T-helper 9 cell (primary cell): ENCODE data around the gene EFNA2.

ENCODE experiments used
- DNase-seq: peaks from one replicate; pipeline ENCODE4 v3.0.0-alpha.2; 2020

The EFNA2 gene

DNA sequence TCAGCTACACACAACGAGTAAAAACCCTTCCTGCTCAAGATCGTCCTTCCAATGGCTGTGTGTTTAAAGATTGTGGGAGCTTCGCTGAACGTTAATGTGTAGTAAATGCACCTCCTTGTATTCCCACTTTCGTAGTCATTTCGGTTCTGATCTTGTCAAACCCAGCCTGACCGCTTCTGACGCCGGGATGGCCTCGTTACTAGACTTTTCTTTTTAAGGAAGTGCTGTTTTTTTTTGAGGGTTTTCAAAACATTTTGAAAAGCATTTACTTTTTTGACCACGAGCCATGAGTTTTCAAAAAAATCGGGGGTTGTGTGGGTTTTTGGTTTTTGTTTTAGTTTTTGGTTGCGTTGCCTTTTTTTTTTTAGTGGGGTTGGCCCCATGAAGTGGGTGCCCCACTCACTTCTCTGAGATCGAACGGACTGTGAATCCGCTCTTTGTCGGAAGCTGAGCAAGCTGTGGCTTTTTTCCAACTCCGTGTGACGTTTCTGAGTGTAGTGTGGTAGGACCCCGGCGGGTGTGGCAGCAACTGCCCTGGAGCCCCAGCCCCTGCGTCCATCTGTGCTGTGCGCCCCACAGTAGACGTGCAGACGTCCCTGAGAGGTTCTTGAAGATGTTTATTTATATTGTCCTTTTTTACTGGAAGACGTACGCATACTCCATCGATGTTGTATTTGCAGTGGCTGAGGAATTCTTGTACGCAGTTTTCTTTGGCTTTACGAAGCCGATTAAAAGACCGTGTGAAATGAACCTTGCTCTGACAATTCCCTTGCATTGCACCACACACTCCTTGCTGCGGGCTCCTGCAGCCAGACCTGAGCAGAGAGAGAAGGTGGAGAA lies 13.0 kb upstream of the EFNA2 start:
- no peak for DNase-seq

DNA sequence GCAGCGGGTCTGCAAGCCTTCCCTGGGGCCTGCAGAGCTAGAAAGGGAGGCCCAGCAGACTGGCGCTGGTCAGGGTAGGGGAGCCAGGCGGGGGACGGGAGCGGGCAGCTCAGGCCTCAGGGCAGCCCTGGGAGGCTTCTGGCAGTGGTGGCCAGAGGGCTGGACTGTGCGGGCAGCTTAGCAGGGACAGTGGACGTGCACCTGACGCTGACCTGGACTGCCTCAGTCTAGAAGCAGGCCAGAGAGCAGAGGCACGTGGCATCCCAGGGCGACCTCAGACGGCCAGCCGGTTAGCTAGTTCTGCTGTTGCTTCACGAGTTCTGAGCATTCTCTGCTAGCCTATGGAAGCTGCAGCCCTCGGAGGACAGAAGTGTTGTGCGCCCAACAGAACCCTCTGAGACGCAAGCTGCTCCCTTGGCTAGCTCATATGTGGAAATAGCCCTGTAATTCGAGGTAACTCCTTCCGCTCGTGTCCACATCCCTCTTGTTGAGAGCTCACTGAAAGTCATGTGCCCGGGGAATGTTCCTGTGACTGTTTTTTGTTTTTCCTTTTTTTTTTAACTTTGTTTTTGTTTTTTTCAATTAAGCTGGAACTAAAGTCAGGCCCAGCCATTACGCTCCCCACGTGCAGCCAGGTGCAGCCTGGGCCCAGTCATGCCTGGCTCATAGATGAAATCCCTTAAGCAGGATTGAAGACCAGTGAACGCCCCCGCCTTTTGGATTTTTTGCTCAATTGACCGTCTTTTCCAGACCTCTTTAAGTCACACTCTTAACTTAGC lies 12.2 kb upstream of the EFNA2 start:
- no peak for DNase-seq

DNA sequence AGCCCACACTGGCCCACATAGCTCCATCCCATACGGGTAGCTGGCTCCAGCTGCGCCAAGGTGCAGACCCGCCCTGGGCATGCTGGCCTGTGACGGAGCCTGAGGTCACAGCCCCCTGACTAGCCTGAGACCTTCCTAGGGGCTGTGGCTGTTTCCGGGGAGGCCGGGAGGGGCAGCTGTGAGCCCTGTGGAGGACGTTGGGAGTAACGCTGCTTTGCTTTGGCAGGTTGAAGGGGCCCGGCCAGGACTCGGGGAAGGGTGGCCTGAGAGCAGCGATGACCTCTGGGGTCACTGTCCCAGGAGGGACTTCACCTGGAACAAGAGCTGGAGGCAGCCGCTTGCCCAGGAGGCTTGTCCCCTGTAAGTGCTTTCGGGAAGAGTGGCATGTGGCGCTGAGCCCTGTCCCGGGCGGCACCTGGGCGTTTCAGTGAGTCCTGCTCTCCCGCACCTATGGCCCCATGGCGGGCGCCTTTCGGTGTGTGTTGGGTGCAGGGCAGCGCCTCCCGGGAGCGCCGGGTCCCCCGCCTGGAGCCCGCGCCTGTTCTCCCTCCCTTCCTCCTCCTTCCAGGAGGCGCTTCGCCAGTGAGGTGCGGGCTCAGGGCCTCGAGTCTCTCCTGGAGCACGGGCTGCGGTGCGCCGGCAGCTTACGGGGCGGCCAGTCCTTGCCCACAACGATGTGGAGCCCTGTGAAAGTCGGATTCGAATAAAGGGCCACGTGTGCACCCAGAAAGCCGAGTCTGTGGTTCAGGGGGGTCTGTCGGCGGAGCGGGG lies 11.4 kb upstream of the EFNA2 start:
- DNase-seq: no peak

DNA sequence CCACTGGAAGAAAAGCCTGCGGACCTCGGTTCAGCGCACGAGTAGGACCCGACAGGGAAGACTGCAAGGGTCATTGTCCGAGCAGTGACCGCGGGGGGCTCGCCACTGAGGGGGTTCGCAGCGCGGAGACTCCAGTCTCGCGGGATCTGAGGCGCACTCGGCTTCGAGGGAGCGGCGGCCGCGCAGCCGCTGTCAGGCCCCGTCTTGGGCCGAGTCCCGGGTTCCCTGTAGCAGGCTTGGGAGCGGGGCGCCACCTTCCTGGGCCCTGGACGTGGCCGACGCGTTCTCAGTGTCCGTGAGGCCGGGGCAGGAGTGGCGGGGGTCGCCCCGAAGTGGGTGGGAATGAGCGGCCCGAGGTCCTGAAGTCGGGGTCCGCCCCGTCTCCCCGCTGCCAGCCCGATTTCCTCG lies 10.8 kb upstream of the EFNA2 start:
- no peak for DNase-seq

DNA sequence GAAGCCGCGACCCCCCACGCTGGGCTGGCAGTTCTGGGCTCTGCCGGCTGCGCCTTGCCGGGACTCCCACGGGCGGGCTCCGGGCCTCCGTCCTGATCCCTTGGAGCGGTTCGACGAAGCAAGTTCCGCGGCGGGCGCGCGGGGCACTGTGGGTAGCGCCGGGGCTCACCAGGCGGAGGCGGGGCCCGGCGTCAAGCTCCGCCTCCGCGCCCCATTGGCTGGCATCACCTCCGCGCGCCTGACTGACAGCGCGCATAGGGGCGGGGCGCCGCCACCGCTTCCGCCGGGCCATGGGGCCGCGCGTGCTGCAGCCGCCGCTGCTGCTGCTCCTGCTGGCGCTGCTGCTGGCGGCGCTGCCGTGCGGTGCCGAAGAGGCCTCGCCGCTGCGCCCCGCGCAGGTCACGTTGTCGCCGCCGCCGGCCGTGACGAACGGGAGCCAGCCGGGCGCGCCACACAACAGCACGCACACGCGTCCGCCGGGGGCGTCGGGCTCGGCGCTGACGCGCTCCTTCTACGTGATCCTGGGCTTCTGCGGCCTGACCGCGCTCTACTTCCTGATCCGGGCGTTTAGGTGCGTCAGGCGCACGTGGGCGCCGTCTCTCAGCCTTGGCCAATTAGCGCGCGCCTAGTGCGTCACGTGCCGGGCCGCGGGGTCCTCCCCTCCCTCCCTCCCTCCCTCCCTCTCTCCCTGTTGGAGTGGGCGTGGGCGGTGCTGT lies 10.3 kb upstream of the EFNA2 start, which contains the start of gene FAM174C:
Gene FAM174C, plus strand, starts transcription at position 271 of the 716 bp plus-strand sequence. Its CDS starts 20 bp downstream, at position 291.
- peak; percentile 96 for DNase-seq

DNA sequence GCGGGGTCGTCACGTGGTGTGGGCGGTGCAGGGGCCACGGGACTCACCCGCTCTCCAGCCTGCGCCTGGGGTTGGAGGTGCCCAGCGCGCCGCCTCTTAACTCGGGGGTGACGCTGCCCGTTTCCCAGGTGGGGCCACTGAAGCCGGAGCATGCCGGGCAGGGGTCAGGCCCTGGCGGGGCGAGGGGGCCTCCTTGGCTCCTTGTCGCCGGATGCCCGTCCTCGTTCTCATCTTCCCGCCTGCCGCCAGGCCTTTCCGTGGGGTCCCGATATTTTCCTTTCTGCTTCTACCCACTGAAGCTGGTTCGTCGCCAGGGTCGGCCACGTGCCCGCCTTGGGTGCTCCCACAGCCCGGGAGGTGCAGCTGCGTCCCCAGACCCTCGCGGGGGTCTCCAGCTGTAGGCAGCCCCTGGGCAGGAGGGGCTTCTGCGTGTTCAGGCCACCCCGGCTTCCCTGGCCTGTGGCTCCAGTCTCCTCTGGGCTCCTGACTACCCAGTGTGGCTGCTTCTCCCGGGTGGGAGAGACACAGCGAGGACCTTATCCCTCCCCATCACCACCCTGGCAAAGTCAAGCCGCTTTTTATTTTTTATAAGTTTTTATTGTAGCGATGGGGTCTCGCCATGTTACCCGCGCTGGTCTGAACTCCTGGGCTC lies 9.6 kb upstream of the EFNA2 start:
- no peak for DNase-seq

DNA sequence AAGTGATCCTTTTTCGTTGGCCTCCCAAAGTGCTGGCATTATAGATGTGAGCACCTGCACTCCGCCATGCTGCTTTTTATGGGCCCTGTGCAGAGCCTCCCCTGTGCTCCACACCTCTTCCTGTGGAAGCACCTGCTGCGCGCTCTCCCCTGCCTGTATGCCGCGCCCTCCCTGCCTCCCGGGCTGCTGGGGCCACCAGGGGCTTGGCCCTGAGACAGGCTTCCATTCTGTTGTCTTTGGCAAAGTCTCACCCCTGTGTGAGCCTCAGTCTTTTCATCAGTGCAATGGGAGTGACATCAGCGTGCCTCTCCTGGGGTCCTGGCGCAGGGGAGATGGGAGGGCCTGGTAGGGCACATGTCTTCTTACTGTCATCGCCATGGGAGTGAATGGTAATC lies 9.0 kb upstream of the EFNA2 start:
- DNase-seq: no peak

DNA sequence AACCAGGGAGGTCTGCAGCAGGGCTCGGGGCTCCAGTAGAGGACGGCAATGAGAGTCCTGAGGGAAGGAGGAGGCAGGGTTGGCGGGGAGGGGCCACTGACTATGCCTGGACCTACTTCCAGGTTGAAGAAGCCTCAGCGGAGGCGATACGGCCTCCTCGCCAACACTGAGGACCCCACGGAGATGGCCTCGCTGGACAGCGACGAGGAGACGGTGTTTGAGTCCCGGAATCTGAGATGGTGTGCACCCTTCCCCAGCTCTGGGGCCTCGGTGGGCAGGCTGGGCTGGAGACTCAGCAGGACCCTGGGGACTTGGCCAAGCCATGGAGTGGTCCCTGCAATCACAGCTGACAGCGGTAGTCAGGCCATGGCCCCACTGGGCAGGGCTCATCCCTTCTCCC lies 8.6 kb upstream of the EFNA2 start:
- DNase-seq: no peak

DNA sequence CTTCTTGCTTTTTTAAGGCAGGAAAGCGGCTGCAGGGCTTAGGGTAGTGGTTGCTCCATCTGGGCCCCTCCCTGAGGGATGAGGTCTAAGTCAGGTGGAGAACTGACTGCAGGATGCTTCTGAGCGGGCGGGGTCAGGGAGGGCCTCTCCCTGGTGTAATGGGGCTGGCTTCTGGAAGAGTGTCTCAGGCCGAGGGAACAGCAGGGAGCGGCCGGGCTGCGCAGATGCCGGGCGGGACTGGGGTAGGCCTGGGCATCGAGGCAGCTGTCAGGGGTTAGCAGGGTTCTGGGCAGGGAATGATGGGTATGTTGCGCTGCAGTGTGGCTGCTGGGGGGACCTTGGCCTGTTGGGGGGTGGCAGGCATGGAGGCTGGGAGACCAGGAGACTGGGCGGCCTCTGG lies 7.6 kb upstream of the EFNA2 start:
- DNase-seq: no peak

DNA sequence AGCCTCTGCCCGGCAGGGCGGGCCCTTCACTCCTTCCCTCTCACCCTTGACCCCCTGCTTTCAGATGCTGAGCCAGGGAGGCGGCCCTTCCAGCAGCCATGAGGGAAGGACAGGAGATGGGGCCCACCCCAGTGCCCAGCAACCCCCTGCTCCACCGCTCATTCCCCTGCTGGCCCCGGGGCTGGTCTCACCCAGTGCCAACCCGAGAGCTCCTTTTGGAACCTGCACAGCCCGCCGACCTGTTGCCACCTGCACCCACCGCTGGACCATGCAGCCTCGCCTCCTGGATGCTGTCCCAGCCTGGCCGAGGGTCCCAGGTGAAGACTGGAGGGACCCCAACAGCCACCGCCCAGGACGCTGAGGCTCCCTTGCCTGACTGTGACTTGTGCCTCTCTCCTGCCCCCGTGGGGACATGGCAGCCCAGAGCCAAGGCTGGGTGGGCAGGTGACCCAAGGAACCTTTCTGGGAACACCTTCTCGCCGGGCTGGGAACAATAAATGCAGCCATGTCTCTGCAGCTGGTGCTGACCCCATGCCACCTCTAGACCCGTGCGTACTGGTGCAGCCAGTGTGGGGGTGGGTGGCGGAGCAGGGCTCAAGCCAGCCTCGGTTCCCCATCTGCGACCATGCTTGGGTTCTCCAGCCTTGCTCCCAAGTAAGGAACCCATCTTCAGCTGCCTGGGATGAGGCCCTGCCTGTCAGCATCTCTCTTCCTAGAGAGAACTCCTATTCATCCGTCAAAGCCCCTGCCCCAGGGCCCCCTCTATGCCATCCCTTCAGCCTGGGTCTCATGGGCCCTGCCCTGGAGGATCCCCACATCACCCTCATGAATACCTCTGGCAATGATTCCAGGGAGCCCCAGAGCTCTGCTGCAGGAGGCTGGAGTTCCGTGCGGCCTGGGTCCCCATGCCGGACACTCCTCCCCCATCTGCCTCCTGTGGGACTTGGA lies 6.7 kb upstream of the EFNA2 start:
- no peak for DNase-seq

DNA sequence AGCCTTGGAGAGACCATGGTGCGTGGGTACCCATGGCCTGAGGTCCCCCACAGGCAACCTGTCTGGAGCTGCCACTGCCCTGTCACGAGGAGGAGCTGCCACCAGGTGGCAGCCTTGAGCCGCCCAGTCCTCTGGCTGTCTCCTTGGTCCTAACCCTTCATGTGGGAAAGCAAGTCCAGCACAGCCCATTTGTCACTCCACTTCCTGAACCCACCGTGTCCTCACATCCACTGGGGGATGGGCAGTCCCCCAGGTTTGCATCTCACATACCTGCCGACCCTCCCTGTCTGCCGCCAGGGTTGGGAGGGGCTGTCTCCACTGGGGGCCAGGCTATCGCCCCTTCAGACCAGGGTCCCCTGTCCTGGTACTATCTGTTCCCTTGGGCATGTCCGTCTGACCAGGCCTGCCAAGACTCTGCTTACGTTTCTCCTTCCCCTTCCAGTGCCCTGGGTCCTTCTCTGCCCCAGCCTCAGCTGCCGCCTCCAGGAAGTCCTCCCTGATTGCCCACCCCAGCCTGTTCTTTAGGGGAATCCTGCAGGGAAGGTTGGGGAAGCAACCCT lies 5.8 kb upstream of the EFNA2 start:
- peak; percentile 74 for DNase-seq

DNA sequence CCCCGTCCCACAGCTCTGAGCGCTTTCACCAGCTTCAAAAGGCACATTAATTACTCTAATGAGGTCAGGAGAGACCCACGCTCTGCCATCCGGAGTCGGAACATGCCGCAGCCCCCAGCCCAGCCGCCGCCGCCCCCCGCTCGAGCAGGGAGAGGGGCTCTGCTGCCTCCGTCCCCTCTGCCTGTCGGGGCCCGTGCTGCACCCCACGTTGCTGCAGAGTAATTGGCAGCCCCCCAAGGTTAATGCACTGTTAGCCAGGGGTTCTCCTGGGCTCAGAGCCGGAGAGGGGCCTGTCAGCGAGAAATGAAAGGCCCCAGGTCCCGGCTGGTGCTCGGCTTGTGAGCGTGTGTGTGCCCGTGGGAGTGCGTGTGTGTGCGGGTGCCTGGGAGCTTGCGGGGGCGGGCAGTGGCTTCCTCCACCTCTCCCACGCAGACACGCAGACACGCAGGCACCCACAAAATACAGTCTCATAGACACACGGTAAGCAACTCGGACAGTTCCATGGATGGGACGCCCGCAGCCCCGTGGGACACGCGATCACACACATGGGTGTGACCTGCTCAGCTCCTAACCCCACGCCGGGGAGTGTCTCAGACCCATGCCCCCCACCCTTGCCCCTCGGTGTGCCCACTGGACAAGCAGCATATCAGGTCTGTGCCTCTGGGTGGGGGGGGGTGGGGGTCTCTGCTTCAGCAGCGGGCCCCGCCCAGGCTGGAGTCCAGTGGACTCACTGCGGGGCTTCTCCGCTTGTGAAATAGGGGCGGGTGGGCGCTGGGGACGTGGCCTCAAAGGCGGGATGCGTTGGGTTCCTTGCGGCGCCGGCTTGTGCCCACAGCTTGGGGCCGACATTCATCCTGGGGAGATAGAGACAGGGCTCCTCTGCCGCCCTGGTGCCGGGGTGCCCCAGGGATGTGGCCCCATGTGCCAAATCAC lies 4.8 kb upstream of the EFNA2 start:
- DNase-seq: no peak

DNA sequence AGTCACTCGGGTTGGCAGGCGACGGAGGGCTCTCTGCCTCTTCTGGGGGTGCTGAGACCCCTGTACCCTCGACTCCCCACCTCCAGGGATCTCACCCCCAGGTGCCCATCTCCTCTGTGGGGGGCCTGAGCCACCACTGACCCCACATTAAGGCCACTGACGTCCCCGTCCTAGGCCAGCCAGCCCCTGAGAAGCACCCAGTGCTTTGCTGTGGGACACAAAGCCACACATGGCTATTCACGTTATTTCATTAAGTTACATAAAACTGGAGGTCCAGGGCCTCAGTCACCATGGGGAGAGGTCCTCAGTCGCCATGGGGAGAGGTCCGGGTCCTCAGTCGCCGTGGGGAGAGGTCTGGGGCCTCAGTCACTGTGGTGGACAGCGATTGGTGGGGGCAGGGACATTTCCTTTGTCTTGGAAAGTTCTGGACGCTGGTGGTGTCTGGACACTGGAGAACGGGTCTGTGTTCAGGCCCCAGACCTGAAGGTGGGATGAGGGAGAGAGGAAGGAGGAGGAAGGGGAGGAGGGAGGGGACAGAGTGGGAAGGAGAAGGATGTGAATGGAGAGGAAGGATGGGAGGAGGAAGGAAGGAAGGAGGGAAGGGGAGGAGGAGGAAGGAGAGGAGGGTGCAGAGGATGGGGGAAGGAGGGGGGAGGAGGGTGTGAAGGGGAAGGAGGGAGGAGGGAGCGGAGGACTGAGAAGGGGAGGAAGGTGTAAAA lies 3.9 kb upstream of the EFNA2 start:
- DNase-seq: no peak

DNA sequence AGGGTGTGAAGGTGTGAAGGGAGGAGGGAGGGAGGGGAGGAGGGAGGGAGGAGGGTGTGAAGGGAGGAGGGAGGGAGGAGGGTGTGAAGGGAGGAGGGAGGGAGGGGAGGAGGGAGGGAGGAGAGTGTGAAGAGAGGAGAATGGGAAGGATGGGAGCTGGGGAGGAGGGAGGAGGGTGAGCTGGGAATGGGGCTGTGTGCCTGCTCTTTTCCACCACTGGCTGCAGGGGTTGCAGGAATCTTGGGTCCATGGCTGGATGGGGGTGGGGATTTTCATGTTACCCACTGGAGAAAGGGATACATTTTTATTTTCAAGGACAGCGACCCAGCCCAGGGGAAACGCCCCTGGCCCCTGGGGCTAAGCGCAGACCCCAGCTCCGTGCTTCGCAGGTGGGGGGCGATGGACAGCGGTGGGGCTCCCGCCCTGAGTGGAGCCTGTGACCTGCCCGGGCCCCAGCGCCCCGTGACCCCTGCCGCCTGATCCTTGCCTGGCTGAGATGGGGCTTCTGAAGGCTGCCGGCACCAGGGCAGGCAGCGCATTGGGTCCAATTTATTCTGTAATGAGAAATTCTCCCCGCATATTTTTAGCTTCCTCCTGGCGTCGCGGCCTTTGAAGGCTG lies 3.0 kb upstream of the EFNA2 start:
- no peak for DNase-seq

DNA sequence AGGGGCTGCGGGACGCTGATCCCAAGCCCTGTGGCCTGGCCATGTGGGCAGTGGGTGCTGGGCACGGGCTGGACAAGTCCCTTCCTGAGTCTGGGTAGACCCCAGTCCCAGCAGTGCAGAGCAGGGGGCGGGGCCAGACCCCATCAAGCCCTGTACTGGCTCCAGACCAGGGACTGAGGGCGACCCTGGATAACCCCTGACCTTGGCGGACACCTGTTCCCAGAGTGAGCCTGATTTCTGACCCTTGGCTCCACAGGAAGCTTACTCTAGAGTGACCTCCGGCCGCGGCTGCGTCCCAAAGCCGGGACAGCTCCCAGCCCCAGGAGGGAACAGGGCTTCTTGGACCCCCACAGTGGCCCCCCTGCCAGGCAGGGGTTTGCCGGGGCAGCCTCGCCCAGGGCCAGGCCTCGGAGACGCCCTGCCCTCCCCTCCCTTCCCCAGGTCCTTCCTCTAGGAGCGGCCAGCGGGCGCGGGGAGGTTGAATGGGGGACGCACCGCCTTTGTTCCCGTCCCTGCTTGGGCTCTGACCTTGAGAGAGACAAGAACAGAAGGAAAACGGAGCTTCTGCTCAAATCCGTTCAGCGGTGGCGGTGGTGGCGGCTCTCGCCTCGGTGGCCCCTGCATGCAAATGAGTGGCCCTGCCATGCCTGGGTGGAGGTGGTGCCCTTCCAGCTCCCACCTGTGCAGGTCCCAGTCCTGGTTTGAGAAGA lies 2.3 kb upstream of the EFNA2 start:
- DNase-seq: no peak

DNA sequence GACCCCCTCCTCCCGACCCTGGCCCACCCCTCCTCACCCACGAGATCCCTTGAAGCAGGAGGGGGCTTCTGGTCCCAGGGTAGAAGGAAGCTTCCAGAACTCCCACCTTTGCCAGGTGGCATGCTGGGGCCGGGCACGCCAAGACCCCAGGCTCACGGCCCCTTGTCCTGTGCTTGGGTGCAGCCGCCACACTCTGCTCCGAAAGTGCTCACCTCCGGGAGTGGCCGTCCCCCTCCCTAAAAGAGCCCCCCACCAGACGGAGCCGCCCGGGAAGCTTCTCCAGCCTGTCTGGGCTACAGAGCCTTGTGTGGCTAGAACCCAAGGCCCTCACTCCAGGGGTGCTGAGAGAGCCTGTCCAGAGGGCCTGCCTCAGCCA lies 1.8 kb upstream of the EFNA2 start:
- DNase-seq: no peak

DNA sequence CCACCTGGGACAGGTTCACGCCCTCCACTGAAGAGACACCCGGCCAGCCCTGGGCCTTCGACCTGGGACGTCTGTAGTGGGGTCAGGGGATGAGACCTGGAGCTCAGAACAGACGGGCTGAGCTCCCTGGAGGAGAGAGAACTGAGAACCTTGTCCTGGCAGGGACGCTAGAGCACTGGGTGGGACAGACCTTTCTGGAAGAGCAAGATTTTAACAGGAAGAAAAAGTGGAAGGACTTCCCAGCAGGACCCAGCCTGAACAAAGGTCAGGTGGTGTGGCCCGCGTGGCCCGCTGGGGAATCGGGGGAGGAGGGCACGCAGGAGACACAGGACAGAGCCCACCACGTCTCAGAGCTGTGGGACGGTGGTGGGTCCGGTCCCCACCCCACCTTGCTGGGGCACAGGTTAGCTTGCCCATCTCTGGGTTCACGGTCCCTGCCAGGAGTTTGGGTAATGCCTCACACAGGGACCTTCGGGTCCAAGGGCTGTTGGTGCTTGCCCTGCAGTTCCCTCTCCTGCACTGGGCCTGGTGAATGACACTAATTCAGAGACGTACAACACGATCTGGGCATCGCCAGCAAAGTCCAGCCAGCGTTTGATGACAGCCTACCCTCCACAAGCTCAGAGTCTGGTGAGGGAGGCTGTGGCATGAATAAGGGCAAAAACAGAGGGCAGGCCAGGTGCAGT lies 1.2 kb upstream of the EFNA2 start:
- DNase-seq: no peak
